ENCODE measurements around the gene RARB.

The RARB gene

GRCh38 chr3:25472731-25473130 lies 44.7 kb downstream of the RARB start:
- DNase-seq (ENCODE audit: low read depth), result no peak

DNA sequence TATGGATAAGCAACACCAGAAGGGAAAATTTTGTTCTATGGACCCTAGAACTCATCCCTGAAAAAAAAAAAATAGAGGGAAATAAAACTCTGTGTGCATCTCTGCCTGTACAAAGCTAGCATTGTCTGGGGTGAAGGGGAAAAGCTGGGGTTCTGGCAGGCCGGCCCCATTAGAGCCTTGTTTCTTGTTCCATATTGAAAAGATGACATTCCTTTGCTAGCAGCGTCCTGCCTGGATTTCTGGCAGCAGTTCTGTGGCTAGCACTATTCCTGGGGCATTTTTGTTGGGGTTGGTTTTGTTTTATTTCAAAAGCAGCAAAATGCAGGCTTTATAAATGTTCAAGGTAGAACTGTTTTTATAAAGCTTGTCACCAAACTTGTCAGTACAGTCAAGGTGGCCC lies 45.2 kb downstream of the RARB start:
- no peak for DNase-seq (ENCODE audit: low read depth)

GRCh38 chr3:25474052-25474451 lies 46.0 kb downstream of the RARB start:
- no peak for DNase-seq (ENCODE audit: low read depth)

DNA sequence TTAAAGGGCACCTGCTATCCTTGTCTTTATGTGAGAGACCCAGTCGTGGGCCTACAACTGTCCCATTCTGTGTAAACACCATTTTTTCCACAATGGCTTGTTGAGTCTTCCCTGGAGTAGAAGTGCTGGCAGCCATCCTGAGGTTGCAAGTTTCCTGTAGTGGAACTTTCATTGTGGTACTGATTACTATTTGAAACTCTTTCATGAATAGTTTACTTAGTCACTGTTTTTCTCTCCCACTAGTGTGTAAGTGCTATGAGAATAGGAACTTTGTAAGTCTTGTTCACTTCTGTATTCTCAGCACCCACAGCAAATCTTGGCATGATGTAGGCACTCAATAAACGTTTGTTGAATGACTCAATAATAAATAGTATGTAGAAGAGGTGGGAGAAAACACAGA lies 48.6 kb downstream of the RARB start:
- DNase-seq (ENCODE audit: low read depth), result no peak

- no peak for DNase-seq (ENCODE audit: low read depth)
Observed at GRCh38 chr3:25478211-25478757, 50.2 kb downstream of the RARB start.

GRCh38 chr3:25478964-25479726 lies 51.1 kb downstream of the RARB start:
- DNase-seq (ENCODE audit: low read depth), result no peak

GRCh38 chr3:25479727-25480010 lies 51.6 kb downstream of the RARB start:
- no peak for DNase-seq (ENCODE audit: low read depth)

DNA sequence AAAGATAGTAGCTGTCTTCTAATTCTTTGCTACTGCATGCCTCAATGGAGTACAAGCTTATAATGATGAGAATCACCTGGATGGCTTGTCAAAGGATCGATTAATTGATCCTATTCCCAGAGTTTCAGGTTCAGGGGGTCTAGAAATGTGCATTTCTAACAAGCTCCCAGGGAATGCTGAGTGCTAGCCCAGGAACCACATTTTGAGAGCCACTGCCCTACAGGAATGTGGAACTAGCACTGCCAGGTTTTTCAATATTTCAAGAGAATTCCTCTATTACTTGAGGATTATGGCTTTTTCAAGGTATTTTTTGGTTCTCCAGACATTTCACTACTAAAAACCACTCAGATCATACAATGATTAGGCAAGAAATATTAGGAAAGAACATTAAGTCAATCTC lies 52.7 kb downstream of the RARB start:
- DNase-seq (ENCODE audit: low read depth), result no peak

- DNase-seq (ENCODE audit: low read depth), result no peak
Observed at GRCh38 chr3:25481386-25481785, 53.3 kb downstream of the RARB start.

DNA sequence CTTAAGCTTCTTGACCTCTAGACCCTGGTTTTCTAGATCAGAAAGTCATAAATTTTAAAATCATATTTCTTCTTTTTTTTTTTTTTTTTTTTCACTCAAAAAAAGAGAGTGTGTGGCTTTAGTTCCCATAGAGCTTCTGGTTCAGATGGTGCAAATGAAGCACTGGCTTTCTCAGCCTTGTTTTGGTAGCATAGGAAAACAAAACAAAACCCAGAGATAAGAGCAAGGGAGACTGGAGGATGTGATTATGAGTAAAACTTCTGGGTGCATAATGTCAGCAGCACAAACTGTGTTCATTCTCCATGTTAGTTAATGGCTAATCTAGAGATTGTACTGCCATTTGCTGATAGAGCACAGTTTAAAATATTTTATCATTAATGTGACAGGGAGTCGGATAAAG lies 55.4 kb downstream of the RARB start:
- DNase-seq (ENCODE audit: low read depth), result no peak

DNA sequence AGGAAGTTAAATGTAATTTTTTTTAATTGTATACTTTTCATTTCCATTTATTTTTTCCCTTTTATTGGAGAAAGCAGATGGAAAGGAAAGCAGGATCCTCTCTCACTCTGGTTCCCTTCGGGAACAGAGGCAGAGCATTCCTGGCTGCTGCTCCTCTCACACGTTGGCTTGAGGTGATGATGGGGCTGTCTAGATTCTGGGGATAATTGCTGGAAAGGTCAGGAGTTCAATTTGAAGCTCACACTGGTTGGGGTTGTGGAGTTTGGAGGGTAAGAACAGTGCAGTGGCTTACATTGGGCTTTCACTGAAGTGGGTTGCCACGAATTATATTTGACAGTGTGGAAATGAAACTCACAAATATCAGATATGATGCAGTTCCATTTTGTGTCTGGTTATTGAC lies 57.6 kb downstream of the RARB start:
- no peak for DNase-seq (ENCODE audit: low read depth)

DNA sequence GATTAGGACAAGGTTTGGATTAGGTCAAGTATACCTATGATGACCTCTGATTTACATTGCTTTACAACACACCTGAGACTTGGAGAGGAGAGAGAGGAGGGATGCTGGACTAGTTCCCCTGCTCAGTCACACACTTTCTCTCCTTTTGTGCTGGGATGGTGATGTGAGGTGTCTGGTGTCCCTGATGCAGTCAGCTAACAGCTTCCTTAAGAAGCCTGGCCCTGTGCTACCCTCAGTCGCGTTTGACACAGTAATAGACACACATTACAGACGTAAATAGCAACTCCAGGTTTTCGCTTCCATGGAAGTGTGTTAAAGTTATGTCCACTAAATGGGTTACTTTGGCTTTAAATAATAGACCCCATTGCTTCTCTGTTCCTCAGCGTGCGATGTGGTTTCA lies 58.9 kb downstream of the RARB start:
- DNase-seq (ENCODE audit: low read depth), result no peak

- DNase-seq (ENCODE audit: low read depth), result no peak
Observed at GRCh38 chr3:25489858-25490593, 62.0 kb downstream of the RARB start.

DNA sequence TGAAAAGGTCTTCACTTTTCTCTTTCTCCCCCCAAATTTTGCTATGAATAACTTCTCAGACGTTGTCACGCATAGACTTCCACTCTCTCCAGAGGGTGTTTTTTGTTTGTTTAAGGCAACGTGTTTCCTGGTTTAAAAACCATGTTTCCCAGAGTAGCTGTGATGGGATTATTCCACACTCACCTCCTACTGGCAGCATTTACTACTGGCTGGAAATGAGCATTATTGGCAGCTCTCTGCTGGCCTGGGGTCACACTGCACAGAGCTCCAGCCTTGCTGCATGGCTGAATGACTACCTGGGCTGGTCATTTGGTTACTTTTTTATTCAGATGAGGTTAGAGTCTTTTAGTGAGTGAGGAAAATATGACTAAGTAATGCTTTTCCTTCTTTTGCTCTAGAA lies 65.2 kb downstream of the RARB start:
- no peak for DNase-seq (ENCODE audit: low read depth)

DNA sequence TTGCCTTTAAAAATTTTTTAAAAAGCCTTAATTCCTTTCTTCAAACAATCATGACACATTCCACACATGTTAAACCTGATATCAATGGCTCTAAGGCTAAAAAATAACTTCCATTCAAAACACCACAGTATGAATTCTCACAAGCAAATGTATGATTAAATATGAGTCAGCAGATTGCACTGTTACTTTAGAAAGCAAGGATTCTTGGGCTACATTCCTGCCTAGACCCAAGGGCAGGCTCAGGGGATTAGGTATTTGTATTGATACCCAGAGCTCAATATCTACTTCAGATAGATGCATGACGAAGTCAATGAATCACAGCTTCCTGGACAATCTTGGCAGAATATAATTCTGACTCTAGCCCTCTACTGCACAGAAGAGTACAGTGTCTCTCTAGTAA lies 65.7 kb downstream of the RARB start:
- DNase-seq (ENCODE audit: low read depth), result no peak

DNA sequence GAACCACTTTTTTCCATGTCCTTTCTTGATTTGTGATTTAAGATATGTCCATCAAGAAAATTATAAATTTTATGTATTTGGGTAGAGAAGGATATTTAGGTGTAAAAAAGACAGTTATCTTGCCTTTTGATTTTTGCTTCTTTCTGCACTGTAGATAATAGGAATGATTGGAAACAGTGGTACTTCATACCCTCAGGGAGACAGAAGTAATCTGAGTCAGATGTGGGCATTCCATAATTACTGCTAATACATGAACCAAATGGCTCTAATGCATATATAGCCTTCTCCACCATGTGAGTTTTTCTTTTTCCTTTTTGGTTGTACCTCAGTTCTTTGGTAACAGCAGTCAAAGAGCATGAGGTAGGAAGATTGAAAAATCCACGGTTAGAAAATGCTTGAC lies 67.2 kb downstream of the RARB start:
- DNase-seq (ENCODE audit: low read depth), result no peak

DNA sequence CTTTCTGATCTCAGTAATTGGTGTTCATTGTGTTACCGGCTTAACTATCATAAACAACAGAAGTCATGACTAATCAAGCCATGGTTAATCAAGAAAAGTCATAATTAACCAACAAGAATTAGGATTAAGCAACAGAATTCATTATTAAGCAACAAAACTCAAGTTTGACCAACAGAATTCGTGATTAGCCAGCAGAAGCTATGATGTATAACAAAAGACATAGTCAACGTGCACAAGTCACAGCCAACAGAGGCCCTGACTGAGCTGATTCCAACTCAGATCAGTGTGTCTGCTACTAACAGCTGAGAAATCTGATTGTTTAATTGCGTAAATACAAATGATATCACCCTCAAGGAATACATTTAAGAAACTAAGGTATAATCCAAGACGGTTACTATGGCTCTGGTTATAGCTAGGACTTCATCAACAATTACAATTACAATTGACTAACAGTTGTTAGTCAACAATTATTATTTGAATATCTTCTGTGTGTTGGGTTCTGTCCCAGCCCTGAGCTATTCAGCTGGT lies 67.7 kb downstream of the RARB start:
- DNase-seq (ENCODE audit: low read depth), result no peak

DNA sequence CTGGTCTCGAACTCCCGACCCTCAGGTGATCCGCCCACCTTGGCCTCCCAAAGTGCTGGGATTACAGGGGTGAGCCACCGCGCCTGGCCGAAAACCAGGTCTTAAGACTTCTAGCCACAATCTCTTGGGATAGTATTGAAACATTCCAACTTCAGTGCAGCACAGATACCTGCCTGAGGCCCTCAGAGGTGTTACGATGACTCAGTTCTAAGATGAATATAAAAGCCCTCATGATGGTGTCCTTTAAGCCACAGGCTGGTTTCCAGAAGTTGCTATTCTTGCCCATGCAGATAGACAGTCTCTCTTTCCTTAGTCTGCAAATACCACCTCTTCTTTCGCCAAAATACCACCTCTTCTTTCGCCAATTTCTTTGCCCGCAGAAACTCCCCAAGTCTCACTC lies 69.0 kb downstream of the RARB start:
- no peak for DNase-seq (ENCODE audit: low read depth)

DNA sequence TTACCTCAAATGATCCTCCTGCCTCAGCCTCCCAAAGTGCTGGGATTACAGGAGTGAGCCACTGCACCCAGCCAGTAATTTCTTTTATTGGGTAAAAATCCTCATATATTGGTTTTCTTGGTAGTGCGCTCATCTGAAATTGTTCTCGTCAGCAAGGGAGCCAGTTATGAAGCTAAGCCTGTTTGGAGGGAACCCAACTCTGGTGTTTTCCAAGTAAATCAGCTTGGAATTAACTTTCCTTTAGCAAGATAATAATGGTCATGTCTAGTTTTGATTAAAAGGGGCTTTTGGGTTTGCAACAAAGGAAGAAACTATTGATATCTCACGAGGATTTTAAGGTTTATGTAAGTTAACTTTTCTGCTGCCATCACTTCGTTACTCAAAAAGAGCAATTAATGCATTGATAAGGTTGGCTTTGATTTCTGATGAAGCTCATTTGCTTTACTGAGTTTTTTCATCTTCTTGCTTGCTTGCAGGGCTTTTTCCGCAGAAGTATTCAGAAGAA lies 72.7 kb downstream of the RARB start:
- DNase-seq (ENCODE audit: low read depth), result no peak

- DNase-seq (ENCODE audit: low read depth), result no peak
Observed at GRCh38 chr3:25502233-25502632, 74.2 kb downstream of the RARB start.

DNA sequence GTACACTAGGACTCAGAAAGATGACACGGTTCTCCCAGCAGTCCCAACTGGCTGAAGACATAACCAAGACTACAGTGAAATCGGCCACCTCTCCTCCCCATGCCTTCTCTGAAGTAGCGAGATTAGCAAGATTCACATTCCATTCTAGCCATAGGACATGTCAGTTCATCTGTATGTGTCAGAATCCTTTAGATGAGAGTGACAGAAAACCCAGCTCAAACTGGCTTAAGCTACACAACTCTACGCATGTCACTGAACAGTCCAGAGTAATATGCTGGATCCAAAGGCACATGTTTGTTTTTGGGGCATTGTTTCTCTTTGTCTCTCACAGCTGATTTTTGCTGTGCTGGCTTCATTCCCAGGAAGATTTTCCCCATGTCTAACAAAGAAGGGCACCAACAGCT lies 75.8 kb downstream of the RARB start:
- no peak for DNase-seq (ENCODE audit: low read depth)

- DNase-seq (ENCODE audit: low read depth), result no peak
Observed at GRCh38 chr3:25505581-25505980, 77.5 kb downstream of the RARB start.

- no peak for DNase-seq (ENCODE audit: low read depth)
Observed at GRCh38 chr3:25507811-25508210, 79.7 kb downstream of the RARB start.
